ENCODE data around the gene ZNF621.

DNA sequence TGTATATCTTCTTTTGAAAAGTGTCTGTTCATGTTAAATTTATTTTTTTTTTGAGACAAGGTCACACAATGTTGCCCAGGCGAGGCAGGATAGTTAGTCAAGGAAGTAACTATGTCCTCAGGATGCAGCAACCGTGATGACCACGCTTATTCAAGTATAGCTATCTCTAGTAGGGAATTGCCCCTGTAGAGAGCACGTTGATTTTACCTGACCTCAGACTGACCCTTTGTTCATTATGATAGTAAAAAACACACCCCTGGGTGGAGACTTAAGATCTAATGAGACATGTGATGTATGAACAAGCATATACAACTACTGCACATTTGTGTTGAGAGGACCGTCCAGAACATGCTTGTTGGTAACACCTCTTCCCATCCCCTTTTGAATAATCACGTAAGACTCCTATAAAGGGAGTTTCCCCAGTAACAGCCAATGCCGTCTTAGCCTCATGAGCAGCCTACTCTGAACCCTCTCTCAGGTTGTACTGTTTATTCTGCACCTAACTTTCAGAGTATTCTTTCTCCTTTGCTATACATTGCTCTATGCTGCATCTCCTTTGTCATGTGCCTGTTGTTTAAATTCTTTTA is 32.9 kb downstream of the ZNF621 start:
- TF ChIP-seq POLR2A (IDR thresholded peaks at IDR 0.05): no peak
- TF ChIP-seq, protein P1, sequence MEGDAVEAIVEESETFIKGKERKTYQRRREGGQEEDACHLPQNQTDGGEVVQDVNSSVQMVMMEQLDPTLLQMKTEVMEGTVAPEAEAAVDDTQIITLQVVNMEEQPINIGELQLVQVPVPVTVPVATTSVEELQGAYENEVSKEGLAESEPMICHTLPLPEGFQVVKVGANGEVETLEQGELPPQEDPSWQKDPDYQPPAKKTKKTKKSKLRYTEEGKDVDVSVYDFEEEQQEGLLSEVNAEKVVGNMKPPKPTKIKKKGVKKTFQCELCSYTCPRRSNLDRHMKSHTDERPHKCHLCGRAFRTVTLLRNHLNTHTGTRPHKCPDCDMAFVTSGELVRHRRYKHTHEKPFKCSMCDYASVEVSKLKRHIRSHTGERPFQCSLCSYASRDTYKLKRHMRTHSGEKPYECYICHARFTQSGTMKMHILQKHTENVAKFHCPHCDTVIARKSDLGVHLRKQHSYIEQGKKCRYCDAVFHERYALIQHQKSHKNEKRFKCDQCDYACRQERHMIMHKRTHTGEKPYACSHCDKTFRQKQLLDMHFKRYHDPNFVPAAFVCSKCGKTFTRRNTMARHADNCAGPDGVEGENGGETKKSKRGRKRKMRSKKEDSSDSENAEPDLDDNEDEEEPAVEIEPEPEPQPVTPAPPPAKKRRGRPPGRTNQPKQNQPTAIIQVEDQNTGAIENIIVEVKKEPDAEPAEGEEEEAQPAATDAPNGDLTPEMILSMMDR (IDR thresholded peaks at IDR 0.05 in 4 of 5, conservative IDR thresholded peaks at IDR 0.05 in 1 of 5): no peak
